Measurements from ENCODE around the gene STX7.

Gene STX7

GRCh38 chr6:132494954-132495353, 18.0 kb downstream of the STX7 start:
- Histone ChIP-seq H3K36me3 (ENCODE audit: control insufficient read depth in 5 of 5, insufficient read depth in 5 of 5, low read length in 5 of 5) (peaks cover 5 to 17% (median 14%) of the 10 kb centered on the region in 5 donors), H3K9me3 (ENCODE audit: control insufficient read depth in 5 of 5, low read length in 5 of 5) (peaks cover 0 to 3% (median 0%) of the 10 kb centered on the region in 5 donors), H3K9ac (ENCODE audit: low read length in 5 of 5) (no peak overlapping the region), H3K27me3 (ENCODE audit: control insufficient read depth in 5 of 5, insufficient read depth in 4 of 5, low read length in 5 of 5) (no peaks in the 10 kb centered on the region), H3K4me1 (ENCODE audit: control insufficient read depth in 5 of 5, insufficient read depth in 5 of 5, low read length in 5 of 5) (peaks cover 0 to 38% (median 36%) of the 10 kb centered on the region in 5 donors), H3K4me3 (ENCODE audit: low read depth in 1 of 5, low read length in 5 of 5) (no peak overlapping the region), H3K27ac (ENCODE audit: low read depth, low read length) (peak overlapping the region; percentile 14)

GRCh38 chr6:132491881-132492280, 21.0 kb downstream of the STX7 start:
- peaks cover 0 to 3% (median 0%) of the 10 kb centered on the region in 5 donors for H3K9me3 ChIP-seq (ENCODE audit: control insufficient read depth in 5 of 5, low read length in 5 of 5)
- peaks cover 0 to 5% (median 3%) of the 10 kb centered on the region in 5 donors for H3K36me3 ChIP-seq (ENCODE audit: control insufficient read depth in 5 of 5, insufficient read depth in 5 of 5, low read length in 5 of 5)
- no peak overlapping the region for H3K27ac ChIP-seq (ENCODE audit: low read depth, low read length)
- no peak overlapping the region for H3K9ac ChIP-seq (ENCODE audit: low read length in 5 of 5)
- H3K4me1 ChIP-seq (ENCODE audit: control insufficient read depth in 5 of 5, insufficient read depth in 5 of 5, low read length in 5 of 5), result peaks cover 0 to 40% (median 31%) of the 10 kb centered on the region in 5 donors
- H3K4me3 ChIP-seq (ENCODE audit: low read depth in 1 of 5, low read length in 5 of 5), result peak overlapping the region in 1 of 5 donors; percentile 25
- H3K27me3 ChIP-seq (ENCODE audit: control insufficient read depth in 5 of 5, insufficient read depth in 4 of 5, low read length in 5 of 5), result no peaks in the 10 kb centered on the region

- H3K36me3 ChIP-seq (ENCODE audit: control insufficient read depth in 5 of 5, insufficient read depth in 5 of 5, low read length in 5 of 5), result peaks cover 0 to 5% (median 0%) of the 10 kb centered on the region in 5 donors
- no peaks in the 10 kb centered on the region for H3K27me3 ChIP-seq (ENCODE audit: control insufficient read depth in 5 of 5, insufficient read depth in 4 of 5, low read length in 5 of 5)
- H3K27ac ChIP-seq (ENCODE audit: low read depth, low read length), result peak overlapping the region; percentile 87
- peaks cover 0 to 36% (median 31%) of the 10 kb centered on the region in 5 donors for H3K4me1 ChIP-seq (ENCODE audit: control insufficient read depth in 5 of 5, insufficient read depth in 5 of 5, low read length in 5 of 5)
- no peak overlapping the region for H3K4me3 ChIP-seq (ENCODE audit: low read depth in 1 of 5, low read length in 5 of 5)
- H3K9ac ChIP-seq (ENCODE audit: low read length in 5 of 5), result peak overlapping the region in 2 of 5 donors; percentile 20 to 21
- H3K9me3 ChIP-seq (ENCODE audit: control insufficient read depth in 5 of 5, low read length in 5 of 5), result peaks cover 0 to 3% (median 0%) of the 10 kb centered on the region in 5 donors
Observed at GRCh38 chr6:132491303-132491702, 21.6 kb downstream of the STX7 start.

GRCh38 chr6:132490478-132491204, 22.3 kb downstream of the STX7 start:
- H3K4me3 ChIP-seq (ENCODE audit: low read depth in 1 of 5, low read length in 5 of 5), result peak overlapping the region in 3 of 5 donors; percentile 8 to 22 (median 9)
- H3K9ac ChIP-seq (ENCODE audit: low read length in 5 of 5), result peak overlapping the region; percentile 21 to 63 (median 54)
- peaks cover 0 to 6% (median 0%) of the 10 kb centered on the region in 5 donors for H3K36me3 ChIP-seq (ENCODE audit: control insufficient read depth in 5 of 5, insufficient read depth in 5 of 5, low read length in 5 of 5)
- H3K27me3 ChIP-seq (ENCODE audit: control insufficient read depth in 5 of 5, insufficient read depth in 4 of 5, low read length in 5 of 5), result no peaks in the 10 kb centered on the region
- H3K9me3 ChIP-seq (ENCODE audit: control insufficient read depth in 5 of 5, low read length in 5 of 5), result peaks cover 0 to 3% (median 0%) of the 10 kb centered on the region in 5 donors
- peaks cover 0 to 33% (median 31%) of the 10 kb centered on the region in 5 donors for H3K4me1 ChIP-seq (ENCODE audit: control insufficient read depth in 5 of 5, insufficient read depth in 5 of 5, low read length in 5 of 5)
- H3K27ac ChIP-seq (ENCODE audit: low read depth, low read length), result peak overlapping the region; percentile 87

- H3K4me1 ChIP-seq (ENCODE audit: control insufficient read depth in 5 of 5, insufficient read depth in 5 of 5, low read length in 5 of 5), result peaks cover 0 to 32% (median 30%) of the 10 kb centered on the region in 5 donors
- H3K4me3 ChIP-seq (ENCODE audit: low read depth in 1 of 5, low read length in 5 of 5), result peak overlapping the region in 1 of 5 donors; percentile 22
- H3K9me3 ChIP-seq (ENCODE audit: control insufficient read depth in 5 of 5, low read length in 5 of 5), result peaks cover 0 to 3% (median 0%) of the 10 kb centered on the region in 5 donors
- H3K27me3 ChIP-seq (ENCODE audit: control insufficient read depth in 5 of 5, insufficient read depth in 4 of 5, low read length in 5 of 5), result no peaks in the 10 kb centered on the region
- H3K9ac ChIP-seq (ENCODE audit: low read length in 5 of 5), result peak overlapping the region in 4 of 5 donors; percentile 21 to 63 (median 56)
- H3K36me3 ChIP-seq (ENCODE audit: control insufficient read depth in 5 of 5, insufficient read depth in 5 of 5, low read length in 5 of 5), result peaks cover 0 to 6% (median 0%) of the 10 kb centered on the region in 5 donors
- H3K27ac ChIP-seq (ENCODE audit: low read depth, low read length), result peak overlapping the region; percentile 87
Observed at GRCh38 chr6:132490024-132490423, 22.9 kb downstream of the STX7 start.

GRCh38 chr6:132489376-132489775, 23.5 kb downstream of the STX7 start:
- Histone ChIP-seq H3K36me3 (ENCODE audit: control insufficient read depth in 5 of 5, insufficient read depth in 5 of 5, low read length in 5 of 5) (peaks cover 0 to 3% (median 0%) of the 10 kb centered on the region in 5 donors), H3K4me1 (ENCODE audit: control insufficient read depth in 5 of 5, insufficient read depth in 5 of 5, low read length in 5 of 5) (peaks cover 0 to 31% (median 26%) of the 10 kb centered on the region in 5 donors), H3K4me3 (ENCODE audit: low read depth in 1 of 5, low read length in 5 of 5) (no peak overlapping the region), H3K9ac (ENCODE audit: low read length in 5 of 5) (peak overlapping the region in 1 of 5 donors; percentile 21), H3K9me3 (ENCODE audit: control insufficient read depth in 5 of 5, low read length in 5 of 5) (peaks cover 0 to 1% (median 0%) of the 10 kb centered on the region in 5 donors), H3K27me3 (ENCODE audit: control insufficient read depth in 5 of 5, insufficient read depth in 4 of 5, low read length in 5 of 5) (no peaks in the 10 kb centered on the region), H3K27ac (ENCODE audit: low read depth, low read length) (peak overlapping the region; percentile 87)

- H3K9ac ChIP-seq (ENCODE audit: low read length in 5 of 5), result no peak overlapping the region
- H3K4me1 ChIP-seq (ENCODE audit: control insufficient read depth in 5 of 5, insufficient read depth in 5 of 5, low read length in 5 of 5), result peaks cover 0 to 31% (median 30%) of the 10 kb centered on the region in 5 donors
- H3K36me3 ChIP-seq (ENCODE audit: control insufficient read depth in 5 of 5, insufficient read depth in 5 of 5, low read length in 5 of 5), result peaks cover 0 to 3% (median 0%) of the 10 kb centered on the region in 5 donors
- no peaks in the 10 kb centered on the region for H3K9me3 ChIP-seq (ENCODE audit: control insufficient read depth in 5 of 5, low read length in 5 of 5)
- H3K4me3 ChIP-seq (ENCODE audit: low read depth in 1 of 5, low read length in 5 of 5), result no peak overlapping the region
- peak overlapping the region; percentile 3 for H3K27ac ChIP-seq (ENCODE audit: low read depth, low read length)
- no peaks in the 10 kb centered on the region for H3K27me3 ChIP-seq (ENCODE audit: control insufficient read depth in 5 of 5, insufficient read depth in 4 of 5, low read length in 5 of 5)
Observed at GRCh38 chr6:132487762-132488161, 25.2 kb downstream of the STX7 start.

- Histone ChIP-seq H3K27ac (ENCODE audit: low read depth, low read length) (no peak overlapping the region), H3K27me3 (ENCODE audit: control insufficient read depth in 5 of 5, insufficient read depth in 4 of 5, low read length in 5 of 5) (no peaks in the 10 kb centered on the region), H3K36me3 (ENCODE audit: control insufficient read depth in 5 of 5, insufficient read depth in 5 of 5, low read length in 5 of 5) (peaks cover 0 to 3% (median 0%) of the 10 kb centered on the region in 5 donors), H3K4me1 (ENCODE audit: control insufficient read depth in 5 of 5, insufficient read depth in 5 of 5, low read length in 5 of 5) (peaks cover 0 to 14% (median 7%) of the 10 kb centered on the region in 5 donors), H3K4me3 (ENCODE audit: low read depth in 1 of 5, low read length in 5 of 5) (no peak overlapping the region), H3K9ac (ENCODE audit: low read length in 5 of 5) (no peak overlapping the region), H3K9me3 (ENCODE audit: control insufficient read depth in 5 of 5, low read length in 5 of 5) (no peaks in the 10 kb centered on the region)
Observed at GRCh38 chr6:132484680-132485018, 28.3 kb downstream of the STX7 start.

- Histone ChIP-seq H3K9me3 (ENCODE audit: control insufficient read depth in 5 of 5, low read length in 5 of 5) (no peaks in the 10 kb centered on the region), H3K27me3 (ENCODE audit: control insufficient read depth in 5 of 5, insufficient read depth in 4 of 5, low read length in 5 of 5) (no peaks in the 10 kb centered on the region), H3K4me1 (ENCODE audit: control insufficient read depth in 5 of 5, insufficient read depth in 5 of 5, low read length in 5 of 5) (peaks cover 0 to 11% (median 6%) of the 10 kb centered on the region in 5 donors), H3K36me3 (ENCODE audit: control insufficient read depth in 5 of 5, insufficient read depth in 5 of 5, low read length in 5 of 5) (peaks cover 0 to 3% (median 0%) of the 10 kb centered on the region in 5 donors), H3K4me3 (ENCODE audit: low read depth in 1 of 5, low read length in 5 of 5) (no peak overlapping the region), H3K9ac (ENCODE audit: low read length in 5 of 5) (no peak overlapping the region), H3K27ac (ENCODE audit: low read depth, low read length) (no peak overlapping the region)
Observed at GRCh38 chr6:132483779-132484679, 28.9 kb downstream of the STX7 start.

Measured in subcutaneous abdominal adipose tissue (tissue), 5 donors.